Subcutaneous abdominal adipose tissue (tissue), 5 donors: Measurements from ENCODE around the gene GRIN3A.
A peak's percentile ranks its signal among the peaks of the same experiment; 100 is the strongest.
"Not testable (repeated sequence)": the region's sequence is repeated elsewhere in the genome, so short reads cannot be mapped to it uniquely, and the experiment has no call there.

Source experiments
- H3K27ac ChIP-seq: one replicate; pipeline ENCODE4 v1.7.0; 2013; ENCODE audit warnings: low read depth, mild to moderate bottlenecking, inconsistent platforms, low read length, moderate library complexity
- H3K27me3 ChIP-seq, 5 donors: one replicate each; pipeline ENCODE4 v1.7.0; 2013; ENCODE audit warnings: low read length in 5 of 5, inconsistent platforms in 1 of 5; ENCODE audit not compliant: control insufficient read depth in 5 of 5, insufficient read depth in 4 of 5
- H3K36me3 ChIP-seq, 5 donors: one replicate each; pipeline ENCODE4 v1.7.0; 2013; ENCODE audit warnings: low read length in 5 of 5; ENCODE audit not compliant: control insufficient read depth in 5 of 5, insufficient read depth in 5 of 5
- H3K4me1 ChIP-seq, 5 donors: one replicate each; pipeline ENCODE4 v1.7.0; 2013; ENCODE audit warnings: low read length in 5 of 5, mild to moderate bottlenecking in 3 of 5, moderate library complexity in 1 of 5; ENCODE audit not compliant: control insufficient read depth in 5 of 5, insufficient read depth in 5 of 5
- H3K4me3 ChIP-seq, 5 donors: one replicate each; pipeline ENCODE4 v1.7.0; 2013; ENCODE audit warnings: low read length in 5 of 5, low read depth in 1 of 5
- H3K9ac ChIP-seq, 5 donors: one replicate each; pipeline ENCODE4 v1.7.0; 2013; ENCODE audit warnings: low read length in 5 of 5, mild to moderate bottlenecking in 4 of 5, moderate library complexity in 3 of 5
- H3K9me3 ChIP-seq, 5 donors: one replicate each; pipeline ENCODE4 v1.7.0; 2013; ENCODE audit warnings: low read length in 5 of 5; ENCODE audit not compliant: control insufficient read depth in 5 of 5
- donor health status: healthy.
- donor health status: healthy.
- donor health status: healthy.
- donor health status: healthy.
- donor health status: healthy.

The GRIN3A gene

DNA sequence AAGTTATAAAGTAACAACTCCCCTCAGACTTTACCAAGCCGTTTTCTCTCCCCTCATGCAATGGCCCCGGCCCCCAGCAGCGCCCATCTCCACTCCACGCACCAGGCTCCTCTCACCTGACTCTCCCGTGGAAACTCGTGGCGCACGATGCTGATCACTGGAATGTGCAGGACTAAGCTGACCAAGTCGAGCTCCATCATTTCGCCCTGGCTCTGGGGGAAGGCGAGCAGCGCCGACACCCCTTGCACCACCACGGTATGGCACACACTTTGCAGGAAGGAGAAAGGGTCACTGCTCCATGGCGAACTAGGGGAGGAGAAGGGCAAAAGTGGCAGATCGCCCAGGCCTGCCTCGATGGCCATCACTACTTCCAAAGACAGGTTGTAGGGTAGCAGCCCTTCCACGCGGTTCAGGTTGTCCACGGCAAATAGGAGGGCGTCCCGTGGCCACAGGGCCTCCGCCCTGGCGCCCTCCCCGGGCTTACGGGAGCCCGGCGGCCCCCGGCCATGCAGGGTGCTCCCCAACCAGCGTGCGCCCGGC is 1.2 kb downstream of the GRIN3A start:
- Histone ChIP-seq H3K36me3 (no peaks in the 10 kb centered on the region), H3K9ac (no peak overlapping the region), H3K27ac (no peak overlapping the region), H3K4me1 (peaks cover 0 to 19% (median 18%) of the 10 kb centered on the region in 5 donors), H3K4me3 (peak overlapping the region in 2 of 5 donors; percentile 58 to 62), H3K9me3 (no peaks in the 10 kb centered on the region), H3K27me3 (peaks cover 14 to 30% (median 26%) of the 10 kb centered on the region in 5 donors)

DNA sequence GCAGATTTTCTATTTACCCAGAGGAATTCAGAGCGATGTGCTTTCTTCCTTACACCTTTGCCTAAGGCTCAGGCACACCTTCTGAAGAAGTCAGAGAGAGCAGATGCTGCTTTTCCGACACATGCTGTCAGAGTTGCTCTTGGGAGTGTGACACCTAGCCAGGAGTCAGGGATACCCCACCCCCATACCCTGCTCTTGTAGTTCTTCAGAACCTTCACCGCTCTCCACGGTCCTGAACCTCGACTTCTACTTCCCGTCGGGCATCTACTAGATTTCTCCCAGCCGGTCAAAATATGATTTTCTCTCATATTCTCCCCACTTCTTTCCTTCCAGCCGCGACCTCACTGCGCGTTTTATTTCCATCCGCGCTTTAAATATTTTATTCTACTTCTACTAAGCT is 1.7 kb downstream of the GRIN3A start:
- Histone ChIP-seq H3K27ac (no peak overlapping the region), H3K9ac (no peak overlapping the region), H3K36me3 (no peaks in the 10 kb centered on the region), H3K4me3 (no peak overlapping the region), H3K27me3 (peaks cover 14 to 30% (median 26%) of the 10 kb centered on the region in 5 donors), H3K9me3 (no peaks in the 10 kb centered on the region), H3K4me1 (peaks cover 0 to 19% (median 18%) of the 10 kb centered on the region in 5 donors)

DNA sequence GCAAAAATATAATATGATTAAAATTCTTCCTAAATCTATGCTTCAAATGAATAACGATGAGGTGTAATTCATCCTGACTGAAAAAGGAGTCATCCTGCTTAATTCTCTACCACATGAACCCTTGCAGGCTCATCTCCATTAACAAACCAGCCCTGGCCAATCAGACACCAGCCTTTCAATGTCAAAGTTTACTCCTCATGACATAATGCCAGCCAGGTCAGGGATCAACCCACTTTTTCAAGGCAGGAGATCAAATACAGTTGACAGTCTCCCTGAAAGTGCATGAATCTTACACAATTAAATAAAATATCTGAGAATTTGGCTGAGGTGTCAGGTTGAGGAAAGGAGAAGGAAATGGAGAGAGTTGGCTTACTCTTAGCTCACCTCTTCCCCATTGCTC is 7.0 kb downstream of the GRIN3A start:
- H3K27me3 ChIP-seq: peaks cover 0 to 4% (median under 1%) of the 10 kb centered on the region in 5 donors

DNA sequence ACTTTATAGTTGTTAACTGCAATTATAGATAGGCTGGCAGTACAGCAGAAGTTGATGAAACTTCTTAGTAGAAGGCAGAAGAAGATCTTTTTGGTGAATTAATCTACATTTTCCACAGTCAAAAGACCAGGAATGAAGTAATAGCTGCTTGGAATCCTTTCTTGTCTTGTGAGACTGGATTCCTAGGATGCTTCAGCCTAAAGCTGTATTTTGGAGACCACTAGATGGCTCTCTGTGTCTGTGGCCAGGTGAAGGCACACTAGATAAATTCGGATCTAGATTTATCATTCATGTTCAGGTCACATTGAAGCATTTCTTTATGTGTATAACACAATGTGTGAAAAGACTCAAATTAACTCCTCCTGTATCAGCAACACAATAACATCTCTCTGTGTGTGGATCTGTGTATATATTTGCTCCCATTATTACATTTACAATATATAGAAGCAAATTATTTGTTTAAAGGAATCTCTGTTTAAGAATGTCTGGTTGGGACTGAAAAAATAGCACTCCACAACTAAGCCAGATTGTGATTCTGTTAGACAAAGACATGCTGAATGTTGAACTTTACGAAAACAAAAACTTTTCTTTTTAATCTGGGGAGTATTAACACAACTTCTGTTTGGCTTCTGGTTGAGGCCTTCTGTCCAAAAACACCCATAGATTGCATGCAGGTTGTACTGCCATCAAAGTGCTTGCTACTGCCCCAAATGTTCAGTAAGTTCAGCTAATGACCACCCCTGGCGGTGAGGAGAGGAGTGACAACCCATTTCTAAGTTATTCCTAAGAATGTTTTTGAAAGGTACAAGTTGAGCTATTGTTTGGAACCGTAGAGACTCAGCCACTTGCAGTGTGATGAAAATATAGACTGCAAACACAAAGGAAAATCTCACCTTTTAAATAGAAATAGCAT is 10.6 kb downstream of the GRIN3A start:
- no peaks in the 10 kb centered on the region for H3K36me3 ChIP-seq
- no peak overlapping the region for H3K4me3 ChIP-seq
- no peaks in the 10 kb centered on the region for H3K27me3 ChIP-seq
- H3K27ac ChIP-seq: no peak overlapping the region
- no peaks in the 10 kb centered on the region for H3K9me3 ChIP-seq
- H3K4me1 ChIP-seq: no peaks in the 10 kb centered on the region
- H3K9ac ChIP-seq: no peak overlapping the region

More for the DNA sequence above, 7.0 kb downstream of the GRIN3A start:
- no peaks in the 10 kb centered on the region for H3K9me3 ChIP-seq
- no peaks in the 10 kb centered on the region for H3K36me3 ChIP-seq
- no peaks in the 10 kb centered on the region for H3K4me1 ChIP-seq
- no peak overlapping the region for H3K27ac ChIP-seq
- no peak overlapping the region for H3K9ac ChIP-seq
- H3K4me3 ChIP-seq: no peak overlapping the region

DNA sequence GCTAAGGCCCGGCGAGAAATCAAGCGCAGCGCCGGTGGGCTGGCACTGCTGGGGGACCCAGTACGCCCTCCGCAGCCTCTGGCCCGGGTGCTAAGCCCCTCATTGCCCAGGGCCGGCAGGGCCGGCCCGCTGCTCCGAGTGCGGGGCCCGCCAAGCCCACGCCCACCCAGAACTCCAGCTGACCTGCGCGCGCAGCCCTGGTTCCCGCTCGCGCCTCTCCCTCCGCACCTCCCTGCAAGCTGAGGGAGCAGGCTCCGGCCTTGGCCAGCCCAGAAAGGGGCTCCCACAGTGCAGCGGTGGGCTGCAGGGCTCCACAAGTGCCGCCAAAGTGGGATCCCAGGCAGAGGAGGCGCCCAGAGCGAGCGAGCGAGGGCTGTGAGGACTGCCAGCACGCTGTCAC is 14.2 kb downstream of the GRIN3A start:
- not testable (repeated sequence) for H3K9ac ChIP-seq, H3K9me3 ChIP-seq

DNA sequence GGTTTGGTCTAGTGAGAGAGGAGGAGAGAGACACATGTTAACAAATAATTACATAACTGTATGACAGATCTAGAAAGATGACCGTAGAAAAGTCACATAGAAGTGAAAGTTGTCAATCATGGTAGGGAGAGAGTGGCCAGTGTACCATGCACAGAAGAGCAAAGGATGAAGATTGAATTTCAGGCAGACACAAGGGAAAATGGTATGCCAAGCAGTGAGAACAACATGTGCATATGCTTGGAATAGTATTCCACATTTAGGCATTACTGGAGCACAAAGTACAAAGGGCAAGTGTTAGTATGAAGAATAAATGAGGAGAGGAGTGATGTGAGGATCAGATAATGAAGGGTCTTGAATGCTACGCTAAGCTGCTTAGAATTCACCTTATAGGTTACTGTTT is 20.3 kb downstream of the GRIN3A start:
- H3K27me3 ChIP-seq: no peaks in the 10 kb centered on the region
- H3K4me3 ChIP-seq: no peak overlapping the region
- no peaks in the 10 kb centered on the region for H3K36me3 ChIP-seq
- no peak overlapping the region for H3K9ac ChIP-seq
- H3K9me3 ChIP-seq: no peaks in the 10 kb centered on the region
- no peak overlapping the region for H3K27ac ChIP-seq
- H3K4me1 ChIP-seq: peaks cover 0 to 3% (median 0%) of the 10 kb centered on the region in 5 donors

More for the DNA sequence above, 14.2 kb downstream of the GRIN3A start:
- not testable (repeated sequence) for H3K36me3 ChIP-seq, H3K4me1 ChIP-seq, H3K27me3 ChIP-seq, H3K27ac ChIP-seq, H3K4me3 ChIP-seq

DNA sequence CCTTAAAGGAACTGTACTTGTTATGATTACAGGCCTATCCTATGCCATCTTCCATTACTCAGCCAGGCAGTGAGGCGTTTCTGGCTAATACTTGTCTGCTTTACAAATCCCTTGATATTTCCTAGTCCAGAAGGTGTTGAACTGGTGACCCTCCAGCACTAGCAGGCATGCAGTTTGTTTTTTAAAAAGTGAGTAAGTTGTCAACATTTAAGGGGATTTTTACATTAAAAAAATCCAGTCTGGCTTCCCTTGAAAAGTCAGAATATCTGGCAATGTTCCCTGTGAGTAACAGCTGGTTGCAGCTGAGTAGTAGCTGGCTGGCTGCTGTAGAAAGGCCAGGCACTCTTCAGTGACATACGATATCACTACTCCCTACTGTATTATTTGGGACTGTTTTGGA is 21.8 kb downstream of the GRIN3A start:
- H3K9me3 ChIP-seq: no peaks in the 10 kb centered on the region
- no peak overlapping the region for H3K27ac ChIP-seq
- H3K9ac ChIP-seq: no peak overlapping the region
- H3K4me3 ChIP-seq: no peak overlapping the region
- no peaks in the 10 kb centered on the region for H3K27me3 ChIP-seq
- no peaks in the 10 kb centered on the region for H3K36me3 ChIP-seq
- H3K4me1 ChIP-seq: peaks cover 0 to 3% (median 0%) of the 10 kb centered on the region in 5 donors

DNA sequence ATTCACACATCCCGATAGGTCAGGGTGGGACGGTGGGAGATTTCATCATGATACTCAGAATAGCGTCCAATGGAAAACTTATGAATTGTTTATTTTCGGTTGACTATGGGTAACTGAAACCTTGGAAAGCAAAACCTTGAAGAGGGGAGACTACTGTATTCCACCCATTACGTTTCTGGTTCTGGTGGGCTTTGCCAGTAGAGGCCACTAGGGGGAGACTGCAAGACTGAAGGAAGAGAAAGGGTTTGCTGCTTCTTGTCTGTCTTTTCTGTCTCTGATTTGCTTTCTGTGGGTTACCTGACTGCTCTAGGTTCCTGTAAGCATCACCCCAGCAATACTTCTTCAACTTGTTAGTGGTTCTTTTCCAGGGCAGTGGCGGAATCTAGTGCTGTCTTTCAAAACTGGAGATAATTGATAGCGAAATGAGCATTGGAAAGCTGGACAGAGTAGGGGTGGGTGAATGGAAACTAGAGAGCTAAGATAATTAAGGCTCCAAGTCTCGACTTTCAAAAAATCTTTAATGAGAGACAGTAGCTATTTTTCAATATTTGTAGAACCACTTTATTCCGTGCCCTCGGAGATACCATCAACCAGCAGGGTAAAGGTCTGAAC is 27.0 kb downstream of the GRIN3A start:
- H3K4me1 ChIP-seq: peaks cover 0 to 22% (median 16%) of the 10 kb centered on the region in 5 donors
- H3K9me3 ChIP-seq: no peaks in the 10 kb centered on the region
- no peak overlapping the region for H3K27ac ChIP-seq
- H3K27me3 ChIP-seq: no peaks in the 10 kb centered on the region
- no peak overlapping the region for H3K4me3 ChIP-seq
- H3K9ac ChIP-seq: no peak overlapping the region
- no peaks in the 10 kb centered on the region for H3K36me3 ChIP-seq

DNA sequence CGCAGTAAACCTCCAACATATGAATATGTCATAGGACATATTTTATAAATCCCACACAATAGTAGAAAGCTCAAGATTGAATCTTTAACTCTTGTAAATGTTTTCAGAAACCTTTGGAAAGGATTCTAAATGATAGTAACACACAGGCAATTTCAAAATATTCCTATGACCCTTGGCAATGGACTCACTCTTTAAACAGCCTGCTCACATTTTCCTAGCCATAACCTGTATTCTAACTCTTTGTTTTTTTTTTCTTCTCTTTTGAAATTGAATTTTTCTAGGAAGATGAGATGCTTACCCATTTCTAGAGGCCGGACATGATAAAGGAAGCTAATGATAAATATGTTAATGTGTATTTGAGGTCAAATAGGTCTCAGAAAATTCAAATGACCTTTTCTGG is 29.6 kb downstream of the GRIN3A start:
- H3K27ac ChIP-seq: no peak overlapping the region
- H3K4me3 ChIP-seq: no peak overlapping the region
- no peaks in the 10 kb centered on the region for H3K9me3 ChIP-seq
- no peaks in the 10 kb centered on the region for H3K36me3 ChIP-seq
- H3K27me3 ChIP-seq: no peaks in the 10 kb centered on the region
- peaks cover 0 to 35% (median 20%) of the 10 kb centered on the region in 5 donors for H3K4me1 ChIP-seq
- no peak overlapping the region for H3K9ac ChIP-seq

DNA sequence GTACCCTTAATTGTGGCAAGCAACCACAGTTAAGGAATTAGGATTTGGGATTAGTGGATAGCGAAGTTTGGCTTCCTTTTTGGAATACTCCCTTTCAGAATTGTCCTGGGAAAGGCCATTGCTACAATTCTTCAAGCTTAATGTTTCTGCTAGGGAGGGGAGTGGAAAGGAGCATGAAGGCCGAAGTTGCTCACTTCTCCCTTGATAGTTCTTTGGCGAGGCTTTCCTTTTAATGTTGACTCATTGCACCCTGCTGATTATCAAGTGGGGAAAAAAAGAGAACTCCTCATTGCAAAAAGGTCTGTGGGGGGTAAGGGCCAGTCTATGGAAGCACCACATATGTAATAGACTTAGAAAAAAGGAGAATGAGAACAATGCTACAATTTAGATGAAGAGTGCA is 30.7 kb downstream of the GRIN3A start:
- H3K27me3 ChIP-seq: no peaks in the 10 kb centered on the region
- H3K9me3 ChIP-seq: no peaks in the 10 kb centered on the region
- no peak overlapping the region for H3K9ac ChIP-seq
- no peak overlapping the region for H3K4me3 ChIP-seq
- H3K4me1 ChIP-seq: peaks cover 0 to 35% (median 20%) of the 10 kb centered on the region in 5 donors
- H3K36me3 ChIP-seq: no peaks in the 10 kb centered on the region
- no peak overlapping the region for H3K27ac ChIP-seq
